Motor neuron (in vitro differentiated cells): ENCODE measurements around the gene SNX5. TPM values are rescaled to one million over a fixed set of nuclear protein-coding genes. Genes with fewer than 3 reads are reported as not detected.

ENCODE experiments used
- ATAC-seq, 8 experiments: fragments of 200-7000 bp; cut with Tn5 transposase; replicated peaks in 6 of 8; 2 replicates each; pipeline ENCODE4 v1.8.0; 2021; ENCODE audit warnings: mild to moderate bottlenecking in 8 of 8, moderate library complexity in 8 of 8
- H3K27ac ChIP-seq, 2 donors: fragments of 250-450 bp; sonication (Bioruptor Pico); 2 replicates each; pipeline ENCODE4 v1.9.0; 2021; ENCODE audit warnings: antibody characterized with exemption in 2 of 2, mild to moderate bottlenecking in 2 of 2, moderate library complexity in 1 of 2
- H3K4me1 ChIP-seq, 2 donors: fragments of 250-450 bp; sonication (Bioruptor Pico); replicated peaks in 1 of 2; 2 replicates each; pipeline ENCODE4 v1.6.1; 2021; ENCODE audit warnings: antibody characterized with exemption in 2 of 2, mild to moderate bottlenecking in 2 of 2, moderate library complexity in 1 of 2
- H3K4me3 ChIP-seq, 5 donors: fragments of 250-450 bp; sonication (Bioruptor Pico); 2 replicates each; pipeline ENCODE4 v1.9.0; 2021; ENCODE audit warnings: antibody characterized with exemption in 5 of 5, mild to moderate bottlenecking in 5 of 5, moderate library complexity in 4 of 5
- WGBS, 10 experiments: fragments of 450-650 bp; shearing (Covaris generic); methylation state at CpG; one replicate each; pipeline ENCODE4 v1.0.0; 2022; 5-methylcytosine and 5-hydroxymethylcytosine counted together
- in situ Hi-C, 9 experiments: fragments of 400-800 bp; cut with MboI; loops; one replicate each; pipeline ENCODE4 v1.15.0; 2021; ENCODE audit warnings: low sequenced_read_pairs in 9 of 9, low pct_unique_long_range_greater_than_20kb in 2 of 9; ENCODE audit not compliant: unreplicated experiment in 9 of 9
- total RNA-seq, 8 experiments: library from RNA; unstranded; fragments of 300-600 nt; gene quantifications; 2 replicates each; pipeline versions ENCODE4 v1.2.3 to v1.2.4, GENCODE V29; 2022

SNX5 gene
- total RNA-seq = 100 to 1,000 TPM in 2 of 8 experiments, 10 to 100 TPM in 6; 41.7 to 199 (median 73.8) TPM

DNA sequence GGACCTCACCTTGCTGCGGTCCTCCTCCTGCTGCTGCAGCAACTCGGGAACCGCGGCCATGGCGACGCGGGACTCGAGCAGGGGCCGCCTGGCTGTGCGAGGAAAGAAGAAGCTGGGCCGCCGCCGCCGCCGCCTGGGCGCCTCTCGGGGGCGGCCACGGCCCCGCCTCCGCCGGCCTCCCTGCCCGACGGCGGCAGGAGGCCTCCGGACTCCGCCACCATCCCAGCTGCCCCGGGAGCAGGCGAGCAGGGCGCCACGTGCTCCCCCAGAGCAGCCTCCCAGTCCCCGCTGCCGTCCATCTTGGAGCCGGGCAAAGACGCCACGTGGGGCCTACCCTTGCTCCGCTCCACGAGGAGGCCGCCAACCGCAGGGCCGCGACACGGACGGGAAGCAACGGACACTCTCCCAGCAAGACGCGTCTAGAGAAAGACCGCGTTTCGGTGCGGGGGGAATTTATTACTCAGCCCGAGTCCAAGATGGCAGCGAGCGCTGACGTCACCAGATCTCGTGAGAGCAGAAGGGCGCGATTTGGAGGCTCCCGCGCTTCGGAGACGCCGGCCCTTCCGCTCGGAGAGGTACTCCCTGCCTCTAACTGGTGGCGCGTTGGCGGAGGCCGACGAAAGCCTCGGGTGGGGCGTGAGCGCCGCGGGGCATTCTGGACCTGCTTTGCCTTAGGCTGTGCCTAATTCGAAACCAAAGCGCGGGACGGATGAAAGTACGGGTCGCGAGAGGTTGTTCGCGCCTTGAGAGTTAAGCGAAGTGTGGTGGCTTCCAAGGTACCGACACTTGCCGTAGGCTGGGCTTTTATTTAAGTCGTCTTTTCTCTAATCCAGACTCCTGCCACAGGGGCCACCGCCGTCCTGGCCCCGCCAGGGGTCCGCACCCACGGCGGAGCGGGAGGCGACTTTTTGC lies at the start of gene SNX5, which contains the start of gene MGME1:
SNX5 (minus strand) TSS at position 429 of the 912 bp plus-strand sequence; CDS start at position 60, 369 bp downstream.
MGME1 (plus strand) TSS at position 653 of the 912 bp plus-strand sequence. CDS start 842 bp downstream, outside the sequence.
- in situ Hi-C loops = loop anchor here in 1 of 9 experiments (25.0 kb wide), 1 partner anchor 306 kb away; no protein-coding TSS in a partner anchor
- ATAC-seq = peak; percentile 79 to 94 (median 92)
- Histone ChIP-seq H3K4me1 (peaks cover 19 to 38% of the 10 kb centered on the region in 2 donors), H3K4me3 (peak within 1 kb of the TSS; percentile 64 to 83 (median 66)), H3K27ac (peak within 1 kb of the TSS; percentile 100)
- WGBS, 10 experiments = 0 to 5% (median 0%) methylated on average over 1 to 17 of the region's 96 CpGs; no CpG with 5 or more reads in 3 of the 10 experiments

DNA sequence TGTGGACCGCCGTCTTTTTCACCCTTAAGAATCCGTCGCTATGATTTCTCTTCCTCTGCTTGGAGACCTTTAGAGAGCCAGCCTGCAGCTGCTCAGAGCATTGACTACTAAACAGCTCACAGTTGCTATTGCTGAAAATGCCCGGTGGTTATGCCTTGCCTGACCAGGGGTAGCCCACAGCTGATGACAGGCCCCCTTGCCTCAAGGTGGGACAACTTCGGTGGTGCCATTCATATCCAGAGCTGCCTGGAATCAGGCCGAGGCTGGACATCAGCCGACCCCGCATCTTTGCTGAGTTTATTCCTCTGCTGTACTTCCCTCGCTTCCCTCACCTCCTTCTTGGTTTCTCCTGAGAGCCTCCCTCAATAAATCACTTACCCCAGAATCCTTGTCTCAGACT lies 49.5 kb upstream of the SNX5 start:
- no peak overlapping the region for H3K27ac ChIP-seq
- 33 to 100% (median 60%) methylated on average over 1 to 9 of the region's 10 CpGs; no CpG with 5 or more reads in 1 of the 10 experiments for WGBS, 10 experiments
- no peak overlapping the region for H3K4me3 ChIP-seq
- ATAC-seq = no peak
- in situ Hi-C loops = loop anchor here in 1 of 9 experiments (25.0 kb wide), 1 partner anchor 244 kb away; no protein-coding TSS in a partner anchor
- H3K4me1 ChIP-seq = no peaks in the 10 kb centered on the region

DNA sequence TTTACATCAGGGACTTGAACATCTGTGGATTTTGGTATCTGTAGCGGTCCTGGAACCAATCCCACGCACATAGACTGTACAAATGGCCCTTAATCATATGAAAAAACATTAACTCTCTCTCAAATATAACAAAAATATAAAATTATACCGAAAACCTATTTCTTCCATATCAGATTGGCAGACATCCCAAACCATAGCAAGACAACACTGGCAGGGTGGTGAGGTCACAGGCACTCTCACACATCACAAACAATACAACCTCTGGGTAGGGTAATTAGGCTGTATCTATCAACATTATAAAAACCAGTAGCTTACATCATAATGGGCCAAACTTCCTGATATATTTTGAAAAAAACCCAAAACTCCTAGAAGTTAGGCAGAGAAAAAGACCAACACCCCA lies 48.2 kb upstream of the SNX5 start:
- 50 to 95% (median 86%) methylated on average over 1 to 3 of the region's 3 CpGs; no CpG with 5 or more reads in 1 of the 10 experiments for WGBS, 10 experiments
- Histone ChIP-seq H3K4me3 (no peak overlapping the region), H3K4me1 (no peaks in the 10 kb centered on the region), H3K27ac (no peak overlapping the region)
- in situ Hi-C loops = loop anchor here in 1 of 9 experiments (25.0 kb wide), 1 partner anchor 246 kb away; no protein-coding TSS in a partner anchor
- no peak for ATAC-seq

DNA sequence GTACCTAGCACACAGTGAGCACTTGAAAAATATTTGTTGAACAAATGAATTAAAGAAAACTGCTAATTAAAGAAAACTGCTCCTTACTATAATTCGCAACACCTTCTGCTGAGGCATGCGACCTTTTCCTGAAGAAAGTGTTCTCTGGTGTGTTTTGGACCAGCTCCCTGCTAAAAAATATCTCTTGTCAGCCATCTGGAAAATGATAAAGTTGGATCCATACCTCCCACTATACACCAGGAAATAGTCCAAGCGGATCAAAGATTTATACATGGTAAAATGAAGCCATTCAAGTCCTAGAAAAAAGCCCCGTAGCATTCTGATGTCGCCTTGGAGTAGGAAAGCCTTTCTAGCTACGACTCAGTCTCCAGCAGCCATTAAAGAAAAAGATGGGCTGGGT lies 45.8 kb upstream of the SNX5 start:
- H3K4me3 ChIP-seq = no peak overlapping the region
- H3K4me1 ChIP-seq = no peaks in the 10 kb centered on the region
- 44 to 100% (median 78%) methylated on average over 2 to 6 of the region's 6 CpGs; no CpG with 5 or more reads in 1 of the 10 experiments for WGBS, 10 experiments
- in situ Hi-C loops = loop anchor here in 1 of 9 experiments (25.0 kb wide), 1 partner anchor 248 kb away; no protein-coding TSS in a partner anchor
- no peak overlapping the region for H3K27ac ChIP-seq
- no peak for ATAC-seq

DNA sequence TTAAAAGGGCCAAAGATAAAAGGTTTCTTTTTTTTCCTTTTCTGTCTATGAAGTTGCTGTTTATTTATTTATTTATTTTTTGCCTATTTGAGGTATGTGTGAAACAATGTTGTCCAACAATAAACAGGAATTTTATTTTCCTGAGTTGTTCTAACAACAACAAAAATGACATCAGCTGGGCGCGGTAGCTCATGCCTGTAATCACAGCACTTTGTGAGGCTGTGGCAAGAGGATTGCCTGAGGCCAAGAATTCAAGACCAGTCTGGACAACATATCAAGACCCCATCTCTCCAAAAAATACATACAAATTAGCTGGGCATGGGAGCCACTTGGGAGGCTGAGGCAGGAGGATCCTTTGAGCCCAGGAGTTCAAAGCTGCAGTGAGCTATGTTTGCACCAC lies 44.3 kb upstream of the SNX5 start:
- H3K4me1 ChIP-seq = peaks cover 0 to 2% of the 10 kb centered on the region in 2 donors
- 90 to 100% (median 96%) methylated on average over 2 of the region's 2 CpGs; no CpG with 5 or more reads in 5 of the 10 experiments for WGBS, 10 experiments
- in situ Hi-C loops = loop anchor here in 1 of 9 experiments (25.0 kb wide), 1 partner anchor 249 kb away; no protein-coding TSS in a partner anchor

DNA sequence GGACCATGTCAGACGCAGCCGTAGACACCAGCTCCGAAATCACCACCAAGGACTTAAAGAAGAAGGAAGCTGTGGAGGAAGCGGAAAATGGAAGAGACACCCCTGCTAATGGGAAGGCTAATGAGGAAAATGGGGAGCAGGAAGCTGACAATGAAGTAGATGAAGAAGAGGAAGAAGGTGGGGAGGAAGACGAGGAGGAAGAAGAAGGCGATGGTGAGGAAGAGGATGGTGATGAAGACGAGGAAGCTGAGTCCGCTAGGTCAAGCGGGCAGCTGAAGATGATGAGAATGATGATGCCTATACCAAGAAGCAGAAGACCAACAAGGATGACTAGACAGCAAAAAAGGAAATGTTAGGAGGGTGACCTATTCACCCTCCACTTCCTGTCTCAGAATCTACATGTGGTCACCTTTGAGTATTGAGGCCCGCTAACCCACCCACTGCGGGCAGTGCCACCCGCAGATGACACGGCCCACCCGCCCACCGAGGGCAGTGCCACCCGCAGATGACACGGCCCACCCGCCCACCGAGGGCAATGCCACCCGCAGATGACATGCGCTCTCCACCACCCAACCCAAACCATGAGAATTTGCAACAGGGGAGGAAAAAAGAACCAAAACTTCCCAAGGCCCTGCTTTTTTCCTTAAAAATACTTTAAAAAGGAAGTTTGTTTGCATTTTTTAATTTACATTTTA lies 43.5 kb upstream of the SNX5 start:
- in situ Hi-C loops = loop anchor here in 1 of 9 experiments (25.0 kb wide), 1 partner anchor 250 kb away; no protein-coding TSS in a partner anchor
- WGBS, 10 experiments = 81 to 100% (median 92%) methylated on average over 4 to 9 of the region's 21 CpGs
- Histone ChIP-seq H3K27ac (no peak overlapping the region), H3K4me3 (no peak overlapping the region), H3K4me1 (peaks cover 0 to 9% of the 10 kb centered on the region in 2 donors)
- ATAC-seq = no peak

More for the DNA sequence above, 44.3 kb upstream of the SNX5 start:
- Histone ChIP-seq H3K4me3 (no peak overlapping the region), H3K27ac (no peak overlapping the region)
- no peak for ATAC-seq

DNA sequence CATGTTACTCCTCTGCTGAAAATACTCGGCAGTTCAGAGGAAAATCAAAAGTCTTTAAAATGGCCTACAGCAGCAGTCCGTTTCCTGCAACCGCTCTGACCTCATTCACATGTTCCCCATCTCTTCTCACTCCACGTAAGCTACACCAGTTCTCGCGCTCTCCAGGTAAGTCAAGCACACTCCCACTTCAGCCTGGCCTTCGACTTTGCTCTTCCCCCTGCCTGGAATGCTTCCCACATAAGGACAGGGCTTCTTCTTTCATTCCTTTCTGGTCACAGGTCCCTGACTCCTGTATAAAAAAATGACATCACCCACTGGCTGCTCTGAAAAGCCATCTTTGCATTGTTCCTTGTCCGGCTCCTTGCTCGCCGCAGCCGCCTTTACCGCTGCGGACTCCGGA lies 42.9 kb upstream of the SNX5 start:
- WGBS, 10 experiments = 38 to 97% (median 91%) methylated on average over 1 to 14 of the region's 14 CpGs; no CpG with 5 or more reads in 1 of the 10 experiments
- H3K4me3 ChIP-seq = no peak overlapping the region
- no peak for ATAC-seq
- peaks cover 0 to 9% of the 10 kb centered on the region in 2 donors for H3K4me1 ChIP-seq
- no peak overlapping the region for H3K27ac ChIP-seq
- in situ Hi-C loops = loop anchor here in 1 of 9 experiments (25.0 kb wide), 1 partner anchor 251 kb away; no protein-coding TSS in a partner anchor

DNA sequence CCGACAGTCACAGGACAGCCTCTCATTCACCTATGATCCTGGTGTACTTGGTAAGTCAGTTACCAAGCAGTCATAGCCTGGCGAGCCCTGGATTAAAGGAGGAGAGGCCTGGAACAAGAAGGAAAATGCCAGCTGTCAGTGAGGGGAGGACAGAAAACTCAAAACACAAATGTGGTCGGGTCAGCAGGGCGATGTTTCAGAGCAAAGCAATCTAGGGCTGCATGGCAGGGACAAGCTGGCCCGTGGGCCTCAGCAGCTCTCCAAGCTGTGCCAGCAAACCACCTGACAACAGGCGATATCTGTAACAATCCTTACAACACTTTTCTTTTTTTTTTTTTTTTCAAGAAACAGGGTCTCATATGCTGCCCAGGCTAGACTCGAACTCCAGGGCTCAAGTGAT lies 40.5 kb upstream of the SNX5 start:
- Histone ChIP-seq H3K4me3 (no peak overlapping the region), H3K4me1 (peaks cover 0 to 9% of the 10 kb centered on the region in 2 donors), H3K27ac (no peak overlapping the region)
- WGBS, 10 experiments = 48 to 100% (median 85%) methylated on average over 1 to 6 of the region's 7 CpGs
- no peak for ATAC-seq
- in situ Hi-C loops = loop anchor here in 1 of 9 experiments (25.0 kb wide), 1 partner anchor 253 kb away; no protein-coding TSS in a partner anchor

DNA sequence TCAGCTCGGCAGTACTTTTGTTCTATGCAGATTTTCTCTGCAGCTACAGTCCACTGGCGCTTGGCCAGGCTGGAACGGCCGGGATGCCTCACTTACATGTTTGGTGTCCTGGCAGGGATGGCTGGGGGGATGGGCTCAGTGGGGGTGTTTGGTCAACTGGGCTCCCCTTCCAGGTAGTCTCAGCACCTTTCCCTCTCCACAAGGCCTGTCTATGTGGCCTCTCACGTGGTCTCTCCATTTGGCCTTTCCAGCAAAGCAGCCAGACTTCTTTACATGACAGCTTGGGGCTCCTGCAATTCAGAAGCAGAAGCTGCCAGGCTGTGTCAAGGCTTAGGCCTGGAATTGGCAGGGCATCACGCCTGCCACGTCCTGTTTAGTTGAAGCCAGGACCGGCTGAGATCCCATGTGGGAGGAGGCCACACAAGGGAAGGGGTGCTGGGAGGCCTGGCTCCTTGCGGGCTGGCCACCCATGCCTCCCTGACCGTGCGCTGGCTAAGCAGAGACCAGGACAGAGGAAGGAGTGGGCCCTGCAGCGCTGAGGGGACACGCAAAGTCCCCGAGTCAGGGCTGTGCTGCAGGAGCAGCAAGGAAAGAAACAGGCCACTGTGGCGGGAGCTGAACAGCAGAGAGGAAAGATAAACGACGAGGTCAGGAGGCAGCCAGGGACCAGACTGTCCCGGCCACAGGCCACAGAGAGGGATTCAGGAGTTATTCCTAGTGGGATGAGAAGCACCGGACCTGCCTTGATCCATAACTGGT lies 39.1 kb upstream of the SNX5 start:
- in situ Hi-C loops = loop anchor here in 1 of 9 experiments (25.0 kb wide), 1 partner anchor 255 kb away; no protein-coding TSS in a partner anchor
- 15 to 93% (median 63%) methylated on average over 1 to 6 of the region's 19 CpGs; no CpG with 5 or more reads in 4 of the 10 experiments for WGBS, 10 experiments
- peak in 7 of 8 experiments; percentile 16 to 63 (median 44) for ATAC-seq
- Histone ChIP-seq H3K27ac (peak overlapping the region in 1 of 2 donors; percentile 31), H3K4me3 (no peak overlapping the region), H3K4me1 (peaks cover 0 to 9% of the 10 kb centered on the region in 2 donors)

DNA sequence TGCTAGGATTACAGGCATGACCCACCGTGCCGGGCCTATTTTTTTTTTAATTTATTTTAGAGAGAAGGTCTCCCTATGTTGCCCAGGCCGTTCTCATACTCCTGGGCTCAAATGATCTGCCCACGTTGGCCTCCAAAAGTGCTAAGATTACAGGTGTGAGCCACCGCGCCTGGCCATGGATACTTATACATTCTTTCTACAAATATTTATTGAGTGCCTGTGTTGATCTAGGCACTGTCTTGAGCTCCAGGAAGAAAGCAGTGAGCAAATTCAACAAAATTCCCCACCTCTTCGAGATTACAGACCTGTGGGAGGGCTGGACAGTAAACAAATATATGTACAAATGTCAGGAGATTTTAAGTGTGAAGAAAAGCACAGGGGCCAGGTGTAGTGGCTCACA lies 38.1 kb upstream of the SNX5 start:
- Histone ChIP-seq H3K4me3 (no peak overlapping the region), H3K4me1 (peaks cover 0 to 9% of the 10 kb centered on the region in 2 donors), H3K27ac (no peak overlapping the region)
- in situ Hi-C loops = loop anchor here in 1 of 9 experiments (25.0 kb wide), 1 partner anchor 256 kb away; no protein-coding TSS in a partner anchor
- WGBS, 10 experiments = 68 to 100% (median 92%) methylated on average over 1 to 7 of the region's 7 CpGs; no CpG with 5 or more reads in 5 of the 10 experiments
- ATAC-seq = no peak

DNA sequence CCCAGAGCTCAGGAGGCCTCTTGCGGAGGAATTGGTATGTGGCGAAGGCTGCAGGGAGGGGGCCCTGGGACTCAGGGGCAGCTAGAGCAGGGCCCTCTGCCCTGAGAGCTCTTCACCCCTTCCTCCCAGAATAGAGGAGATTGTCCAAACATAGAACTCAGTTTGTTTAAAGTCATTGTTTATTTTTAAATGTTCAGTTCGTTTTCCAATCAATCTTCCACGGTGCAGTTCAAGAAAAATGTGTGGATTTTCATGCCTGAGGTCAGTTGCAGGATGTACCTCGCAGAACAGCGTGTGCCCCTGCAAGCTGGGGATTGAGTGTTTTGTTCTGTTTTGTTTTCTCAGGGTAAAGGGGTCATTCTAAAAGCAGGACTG lies 37.4 kb upstream of the SNX5 start:
- H3K27ac ChIP-seq = no peak overlapping the region
- in situ Hi-C loops = loop anchor here in 1 of 9 experiments (25.0 kb wide), 1 partner anchor 256 kb away; no protein-coding TSS in a partner anchor
- ATAC-seq = peak in 1 of 8 experiments; percentile 56
- WGBS, 10 experiments = 27 to 100% (median 59%) methylated on average over 2 to 6 of the region's 6 CpGs; no CpG with 5 or more reads in 1 of the 10 experiments
- H3K4me3 ChIP-seq = no peak overlapping the region
- peaks cover 0 to 9% of the 10 kb centered on the region in 2 donors for H3K4me1 ChIP-seq
